T-helper 22 cell (primary cell): Measurements from ENCODE around the gene MDK.

Experiments used
- DNase-seq: peaks from one replicate; pipeline ENCODE4 v3.0.0-alpha.2; 2020; ENCODE audit warnings: low read depth

The MDK gene

GRCh38 chr11:46347637-46348311, 33.7 kb upstream of the MDK start:
- no peak for DNase-seq

- peak; percentile 30 for DNase-seq
Observed at GRCh38 chr11:46348566-46349401, 32.7 kb upstream of the MDK start.

- no peak for DNase-seq
Observed at GRCh38 chr11:46350695-46351094, 30.8 kb upstream of the MDK start.

- no peak for DNase-seq
Observed at GRCh38 chr11:46351148-46351547, 30.3 kb upstream of the MDK start.

GRCh38 chr11:46351606-46352005, 29.9 kb upstream of the MDK start:
- no peak for DNase-seq

GRCh38 chr11:46352063-46352841, 29.2 kb upstream of the MDK start:
- DNase-seq = peak; percentile 80

GRCh38 chr11:46353698-46354097, 27.8 kb upstream of the MDK start:
- no peak for DNase-seq

- no peak for DNase-seq
Observed at GRCh38 chr11:46356924-46357482, 24.5 kb upstream of the MDK start.

GRCh38 chr11:46357483-46357936, 24.0 kb upstream of the MDK start:
- no peak for DNase-seq

GRCh38 chr11:46359953-46360352, 21.5 kb upstream of the MDK start:
- DNase-seq = no peak

GRCh38 chr11:46360878-46361277, 20.6 kb upstream of the MDK start:
- no peak for DNase-seq

- peak; percentile 42 for DNase-seq
Observed at GRCh38 chr11:46361283-46362155, 19.9 kb upstream of the MDK start.

- DNase-seq = no peak
Observed at GRCh38 chr11:46362156-46363030, 19.1 kb upstream of the MDK start.

GRCh38 chr11:46363031-46363407, 18.4 kb upstream of the MDK start:
- DNase-seq = no peak

- no peak for DNase-seq
Observed at GRCh38 chr11:46363455-46364005, 17.9 kb upstream of the MDK start.

GRCh38 chr11:46364056-46364455, 17.4 kb upstream of the MDK start:
- no peak for DNase-seq

- no peak for DNase-seq
Observed at GRCh38 chr11:46364791-46365190, 16.7 kb upstream of the MDK start.

- DNase-seq = no peak
Observed at GRCh38 chr11:46366260-46366659, 15.2 kb upstream of the MDK start.

- no peak for DNase-seq
Observed at GRCh38 chr11:46366661-46367161, 14.8 kb upstream of the MDK start.
